ENCODE measurements around the gene APBB2. TPM values are rescaled to one million over a fixed set of nuclear protein-coding genes. Genes with fewer than 3 reads are reported as not detected.
A peak's percentile ranks its signal among the peaks of the same experiment; 100 is the strongest.
"Not testable (repeated sequence)": the region's sequence is repeated elsewhere in the genome, so short reads cannot be mapped to it uniquely, and the experiment has no call there.

Gene APBB2
- total RNA-seq, 4 donors from 2014 or later = 51.7 to 75.9 (median 71.1) TPM

DNA sequence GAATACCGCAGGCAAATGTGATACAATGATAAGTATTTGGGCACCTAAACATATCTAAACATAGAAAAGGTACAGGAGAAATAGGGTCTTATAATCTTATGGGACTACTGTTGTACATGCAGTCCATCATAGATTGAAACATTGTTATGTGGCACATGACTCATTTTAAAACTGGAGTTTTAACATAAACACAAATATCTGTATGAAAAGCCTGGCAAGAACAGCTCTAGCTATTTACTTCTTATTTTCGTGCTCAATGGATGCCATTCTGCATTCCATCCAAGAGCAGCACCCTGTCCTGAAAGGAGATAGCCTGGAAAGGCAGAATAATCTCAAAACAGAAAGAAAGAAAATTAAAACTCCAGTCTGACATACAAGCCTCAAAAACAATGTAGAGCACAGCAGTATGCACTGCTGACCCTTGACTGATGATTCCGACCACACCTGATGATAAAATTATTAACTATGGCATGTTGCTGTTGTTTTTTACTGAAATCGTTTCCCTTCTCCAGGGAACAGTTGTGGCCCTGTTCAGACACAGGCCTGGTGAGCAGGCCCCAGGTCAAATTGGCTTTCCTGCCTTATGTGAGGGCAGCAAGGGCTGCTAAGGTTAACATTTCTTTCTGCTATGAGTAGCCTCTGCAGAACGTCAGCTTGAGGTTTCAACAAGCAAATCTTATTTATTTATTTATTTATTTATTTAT is 152.7 kb downstream of the APBB2 start:
- Histone ChIP-seq H3K27me3 (no peaks in the 10 kb centered on the region), H3K9me3 (no peaks in the 10 kb centered on the region), H3K36me3 (no peaks in the 10 kb centered on the region), H3K4me1 (peaks cover 10 to 28% (median 23%) of the 10 kb centered on the region in 4 donors), H3K4me3 (no peak overlapping the region), H3K27ac (replicated peaks in 1 of 4) (no peak overlapping the region)
- 71% methylated on average over 5 of the region's 5 CpGs for WGBS
- TF ChIP-seq, protein P1, sequence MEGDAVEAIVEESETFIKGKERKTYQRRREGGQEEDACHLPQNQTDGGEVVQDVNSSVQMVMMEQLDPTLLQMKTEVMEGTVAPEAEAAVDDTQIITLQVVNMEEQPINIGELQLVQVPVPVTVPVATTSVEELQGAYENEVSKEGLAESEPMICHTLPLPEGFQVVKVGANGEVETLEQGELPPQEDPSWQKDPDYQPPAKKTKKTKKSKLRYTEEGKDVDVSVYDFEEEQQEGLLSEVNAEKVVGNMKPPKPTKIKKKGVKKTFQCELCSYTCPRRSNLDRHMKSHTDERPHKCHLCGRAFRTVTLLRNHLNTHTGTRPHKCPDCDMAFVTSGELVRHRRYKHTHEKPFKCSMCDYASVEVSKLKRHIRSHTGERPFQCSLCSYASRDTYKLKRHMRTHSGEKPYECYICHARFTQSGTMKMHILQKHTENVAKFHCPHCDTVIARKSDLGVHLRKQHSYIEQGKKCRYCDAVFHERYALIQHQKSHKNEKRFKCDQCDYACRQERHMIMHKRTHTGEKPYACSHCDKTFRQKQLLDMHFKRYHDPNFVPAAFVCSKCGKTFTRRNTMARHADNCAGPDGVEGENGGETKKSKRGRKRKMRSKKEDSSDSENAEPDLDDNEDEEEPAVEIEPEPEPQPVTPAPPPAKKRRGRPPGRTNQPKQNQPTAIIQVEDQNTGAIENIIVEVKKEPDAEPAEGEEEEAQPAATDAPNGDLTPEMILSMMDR (IDR thresholded peaks at IDR 0.05) = no peak
- TF ChIP-seq POLR2AphosphoS5 (IDR thresholded peaks at IDR 0.05) = no peak
- no peak for TF ChIP-seq EP300 (IDR thresholded peaks at IDR 0.05)
- TF ChIP-seq POLR2A (IDR thresholded peaks at IDR 0.05; ENCODE audit: low read depth) = no peak
- DNase-seq (ENCODE audit: extremely low spot score) = no peak
- intact Hi-C loops (cut with DNase I) = no loop called here

DNA sequence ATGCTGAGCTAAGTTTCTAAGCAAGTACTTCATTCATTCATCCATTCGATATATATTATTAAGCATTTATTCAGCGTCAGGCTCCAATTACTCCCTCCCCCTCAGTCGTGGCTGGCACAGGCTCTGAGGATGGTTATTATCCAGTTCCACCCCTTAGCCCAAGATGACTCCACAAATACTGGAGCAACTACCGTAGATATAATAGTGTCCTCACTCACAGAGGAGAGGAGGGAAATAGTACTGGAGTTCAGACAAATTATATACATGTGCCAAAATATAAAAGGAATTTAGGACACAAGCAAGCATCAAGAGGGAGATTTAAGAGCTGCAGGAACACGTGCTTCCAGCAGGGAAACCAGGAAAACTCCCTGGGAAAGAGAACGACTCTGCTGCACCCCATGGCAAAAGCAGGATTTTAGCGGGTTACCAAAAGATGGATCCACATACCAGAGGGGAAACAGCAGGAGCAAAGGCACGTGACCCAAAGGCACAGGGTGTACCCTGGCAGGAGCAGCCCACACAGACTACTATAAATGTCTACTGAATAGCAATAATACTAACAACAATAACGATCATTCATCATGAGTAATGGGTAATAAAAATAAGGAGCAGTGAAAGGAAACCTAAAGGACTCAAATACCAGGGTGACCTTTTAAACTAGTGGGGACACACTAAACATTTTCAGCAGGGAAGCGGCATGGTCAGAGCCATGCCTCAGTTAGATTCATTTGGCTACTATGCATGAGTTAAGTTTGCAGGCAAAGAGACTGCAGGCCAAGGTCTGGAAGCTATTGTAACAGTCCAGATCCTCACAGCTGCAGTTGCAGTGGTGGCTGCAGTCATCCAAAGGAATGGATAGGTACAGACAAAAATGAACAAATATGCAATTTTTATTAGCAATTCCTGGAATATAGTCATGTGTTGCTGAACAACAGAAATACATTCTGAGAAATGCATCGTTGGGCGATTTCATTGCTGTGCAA is 153.7 kb downstream of the APBB2 start:
- no peak overlapping the region for H3K4me3 ChIP-seq
- no peaks in the 10 kb centered on the region for H3K27me3 ChIP-seq
- 67% methylated on average over 12 of the region's 12 CpGs for WGBS
- H3K9me3 ChIP-seq = no peaks in the 10 kb centered on the region
- no peak overlapping the region for H3K27ac ChIP-seq (replicated peaks in 1 of 4)
- TF ChIP-seq POLR2AphosphoS5 (IDR thresholded peaks at IDR 0.05) = peak; percentile 10 to 18
- TF ChIP-seq, protein P1 (IDR thresholded peaks at IDR 0.05) = peak in 1 of 3 experiments; percentile 15
- TF ChIP-seq POLR2A (IDR thresholded peaks at IDR 0.05; ENCODE audit: low read depth) = no peak
- TF ChIP-seq EP300 (IDR thresholded peaks at IDR 0.05) = no peak
- intact Hi-C loops (cut with DNase I) = no loop called here
- H3K36me3 ChIP-seq = no peaks in the 10 kb centered on the region
- no peak for DNase-seq (ENCODE audit: extremely low spot score)
- H3K4me1 ChIP-seq = peaks cover 10 to 28% (median 23%) of the 10 kb centered on the region in 4 donors

GRCh38 chr4:41059411-41059810 is 154.9 kb downstream of the APBB2 start:
- 95% methylated on average over 9 of the region's 9 CpGs for WGBS
- H3K27ac ChIP-seq (replicated peaks in 1 of 4); DNase-seq (ENCODE audit: extremely low spot score); intact Hi-C loops (cut with DNase I); H3K36me3 ChIP-seq; H3K27me3 ChIP-seq; H3K9me3 ChIP-seq; H3K4me3 ChIP-seq: not testable (repeated sequence)
- peaks cover 10 to 28% (median 23%) of the 10 kb centered on the region in 4 donors for H3K4me1 ChIP-seq

GRCh38 chr4:41058426-41058825 is 155.9 kb downstream of the APBB2 start:
- H3K27me3 ChIP-seq = no peaks in the 10 kb centered on the region
- H3K36me3 ChIP-seq = no peaks in the 10 kb centered on the region
- no peak for DNase-seq (ENCODE audit: extremely low spot score)
- H3K9me3 ChIP-seq = no peaks in the 10 kb centered on the region
- H3K27ac ChIP-seq (replicated peaks in 1 of 4) = no peak overlapping the region
- intact Hi-C loops (cut with DNase I) = no loop called here
- WGBS = 94% methylated on average over 3 of the region's 3 CpGs
- peaks cover 10 to 28% (median 23%) of the 10 kb centered on the region in 4 donors for H3K4me1 ChIP-seq
- no peak for TF ChIP-seq POLR2AphosphoS5 (IDR thresholded peaks at IDR 0.05)
- TF ChIP-seq, protein P1 (IDR thresholded peaks at IDR 0.05) = no peak
- TF ChIP-seq EP300 (IDR thresholded peaks at IDR 0.05) = no peak
- TF ChIP-seq POLR2A (IDR thresholded peaks at IDR 0.05; ENCODE audit: low read depth) = no peak
- no peak overlapping the region for H3K4me3 ChIP-seq

- intact Hi-C loops (cut with DNase I) = no loop called here
Observed at GRCh38 chr4:41057467-41057866, 156.9 kb downstream of the APBB2 start.

More at GRCh38 chr4:41057467-41057866, 156.9 kb downstream of the APBB2 start:
- no peak for DNase-seq (ENCODE audit: extremely low spot score)
- H3K27ac ChIP-seq (replicated peaks in 1 of 4) = no peak overlapping the region
- H3K4me1 ChIP-seq = peaks cover 12 to 25% (median 22%) of the 10 kb centered on the region in 4 donors
- no peaks in the 10 kb centered on the region for H3K27me3 ChIP-seq
- WGBS = 75% methylated on average over 3 of the region's 3 CpGs
- H3K9me3 ChIP-seq = no peaks in the 10 kb centered on the region
- TF ChIP-seq, protein P1 (IDR thresholded peaks at IDR 0.05) = no peak
- TF ChIP-seq POLR2A (IDR thresholded peaks at IDR 0.05; ENCODE audit: low read depth) (no peak), POLR2AphosphoS5 (IDR thresholded peaks at IDR 0.05) (no peak), EP300 (IDR thresholded peaks at IDR 0.05) (no peak)
- no peak overlapping the region for H3K4me3 ChIP-seq
- no peaks in the 10 kb centered on the region for H3K36me3 ChIP-seq

Measured in esophagus muscularis mucosa (tissue), 4 donors.